Stimulated activated CD8-positive, alpha-beta memory T cell treated with anti-CD3 and anti-CD28 coated beads, Interleukin-4, amount 100 ng/mL, for 24 hours (primary cell): ENCODE data around the gene DGKZ.
A peak's percentile ranks its signal among the peaks of the same experiment; 100 is the strongest.
"Not testable (repeated sequence)": the region's sequence is repeated elsewhere in the genome, so short reads cannot be mapped to it uniquely, and the experiment has no call there.

Source experiments
- DNase-seq: peaks from one replicate; pipeline ENCODE4 v3.0.0-alpha.2; 2020; ENCODE audit warnings: low read depth

The DGKZ gene

GRCh38 chr11:46366661-46367161, 19.4 kb downstream of the DGKZ start:
- no peak for DNase-seq

GRCh38 chr11:46367244-46367915, 20.1 kb downstream of the DGKZ start:
- peak; percentile 69 for DNase-seq

GRCh38 chr11:46367916-46368267, 20.6 kb downstream of the DGKZ start:
- DNase-seq: no peak

GRCh38 chr11:46369458-46370152, 22.3 kb downstream of the DGKZ start:
- DNase-seq: no peak

- no peak for DNase-seq
Measured at GRCh38 chr11:46370253-46370652, 23.0 kb downstream of the DGKZ start.

- not testable (repeated sequence) for DNase-seq
Measured at GRCh38 chr11:46371262-46371661, 24.0 kb downstream of the DGKZ start.

GRCh38 chr11:46372086-46372485, 24.8 kb downstream of the DGKZ start:
- no peak for DNase-seq

GRCh38 chr11:46372501-46372900, 25.2 kb downstream of the DGKZ start:
- not testable (repeated sequence) for DNase-seq

- no peak for DNase-seq
Measured at GRCh38 chr11:46373787-46374740, 26.8 kb downstream of the DGKZ start.

- DNase-seq: no peak
Measured at GRCh38 chr11:46374815-46375214, 27.6 kb downstream of the DGKZ start.

GRCh38 chr11:46375392-46376101, 28.3 kb downstream of the DGKZ start:
- no peak for DNase-seq

GRCh38 chr11:46376258-46377050, 29.2 kb downstream of the DGKZ start:
- DNase-seq: no peak

GRCh38 chr11:46377290-46377689, 30.0 kb downstream of the DGKZ start:
- no peak for DNase-seq

- no peak for DNase-seq
Measured at GRCh38 chr11:46377831-46378230, 30.6 kb downstream of the DGKZ start.

- no peak for DNase-seq
Measured at GRCh38 chr11:46378296-46378695, 31.0 kb downstream of the DGKZ start.

- no peak for DNase-seq
Measured at GRCh38 chr11:46378811-46379481, 31.7 kb downstream of the DGKZ start.

- DNase-seq: not testable (repeated sequence)
Measured at GRCh38 chr11:46379482-46380293, 32.4 kb downstream of the DGKZ start.

GRCh38 chr11:46380340-46381047, 33.2 kb downstream of the DGKZ start:
- peak; percentile 49 for DNase-seq
